Esophagus (tissue), 2 donors: ENCODE data around the gene ANKRD29. TPM values are rescaled to one million over a fixed set of nuclear protein-coding genes. Genes with fewer than 3 reads are reported as not detected.

Experiments used
- H3K27ac ChIP-seq, 2 donors: one replicate each; pipeline ENCODE4 v1.5.1; 2013; ENCODE audit warnings: low read depth in 2 of 2, mild to moderate bottlenecking in 2 of 2, inconsistent platforms in 1 of 2, low read length in 1 of 2, moderate library complexity in 1 of 2
- H3K27me3 ChIP-seq, 2 donors: one replicate each; pipeline ENCODE4 v1.6.1; 2013; ENCODE audit warnings: low read length in 2 of 2, control low read depth in 1 of 2, mild to moderate bottlenecking in 1 of 2; ENCODE audit not compliant: insufficient read depth in 2 of 2, control insufficient read depth in 1 of 2
- H3K36me3 ChIP-seq, 2 donors: one replicate each; pipeline ENCODE4 v1.6.1; 2013; ENCODE audit warnings: low read length in 1 of 2; ENCODE audit not compliant: control insufficient read depth in 2 of 2, insufficient read depth in 2 of 2
- H3K4me1 ChIP-seq, 2 donors: one replicate each; pipeline ENCODE4 v1.6.1; 2013; ENCODE audit warnings: low read length in 1 of 2; ENCODE audit not compliant: control insufficient read depth in 2 of 2, insufficient read depth in 2 of 2
- H3K4me3 ChIP-seq, 2 donors: one replicate each; pipeline ENCODE4 v1.5.1; 2013; ENCODE audit warnings: low read length in 2 of 2, mild to moderate bottlenecking in 2 of 2, low read depth in 1 of 2, moderate library complexity in 1 of 2
- H3K9me3 ChIP-seq, 2 donors: one replicate each; pipeline ENCODE4 v1.6.1; 2013; ENCODE audit warnings: mild to moderate bottlenecking in 2 of 2, low read depth in 1 of 2, low read length in 1 of 2, moderate library complexity in 1 of 2; ENCODE audit not compliant: control insufficient read depth in 2 of 2, insufficient read depth in 1 of 2
- WGBS, 2 donors: extraction: QIAGEN DNeasy Blood & Tissue Kit; methylation state at CpG; one replicate each; pipeline ENCODE4 v1.1.7; 2013; 5-methylcytosine and 5-hydroxymethylcytosine counted together
- polyA plus RNA-seq, 2 donors: library from polyadenylated mRNA; stranded (reverse); fragments of 200-250 nt; gene quantifications; one replicate each; pipeline ENCODE4 v1.2.3, GENCODE V29; 2013
- donor health status: healthy with polysubstance abuse.
- donor health status: Bipolar disorder and iron deficiency.

Gene ANKRD29
- polyA plus RNA-seq, 2 donors = 7.2 to 14.8 TPM

- H3K27ac ChIP-seq = no peak overlapping the region
- WGBS, 2 donors = 39% methylated on average over 3 of the region's 3 CpGs
Measured at GRCh38 chr18:23627321-23627720, 35.4 kb downstream of the ANKRD29 start.

DNA sequence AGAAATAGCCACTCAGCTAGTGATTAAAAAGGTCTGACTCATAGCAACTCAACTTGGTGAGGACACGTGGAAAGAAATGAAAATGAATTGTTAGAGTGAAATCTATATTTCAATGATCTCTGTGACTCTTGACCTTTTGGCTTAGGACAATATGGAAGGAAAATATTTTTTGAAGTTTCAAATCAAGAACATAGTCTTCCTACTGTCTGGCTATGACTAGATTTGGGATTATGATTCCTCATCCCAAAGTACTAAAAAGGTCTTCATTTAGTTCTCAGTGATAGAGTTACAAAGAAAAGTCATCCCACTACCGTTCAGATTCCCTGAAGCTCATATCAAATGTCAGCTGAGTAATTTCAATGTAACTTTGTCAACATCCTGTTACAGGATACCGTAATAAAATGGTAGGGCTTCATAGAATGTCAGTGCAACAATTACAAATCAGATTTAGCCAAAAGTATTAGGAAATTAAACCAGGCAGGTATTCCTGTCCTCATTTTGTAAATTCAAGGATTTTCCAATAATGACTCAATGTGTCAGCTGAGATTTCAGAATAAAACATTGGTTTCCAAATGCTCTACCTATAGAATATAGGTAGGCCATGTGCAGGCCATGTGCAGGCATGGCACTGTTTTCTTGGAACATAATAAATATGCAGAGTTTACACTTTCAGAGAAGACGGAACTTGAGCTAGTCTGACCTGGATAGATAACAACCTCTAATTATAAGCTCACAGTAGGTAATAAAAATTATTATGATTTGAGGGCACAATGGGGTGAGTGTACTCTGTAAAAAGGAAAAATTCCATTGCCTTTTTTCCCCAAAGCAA is 36.0 kb downstream of the ANKRD29 start:
- H3K36me3 ChIP-seq = no peaks in the 10 kb centered on the region
- H3K9me3 ChIP-seq = no peaks in the 10 kb centered on the region
- no peaks in the 10 kb centered on the region for H3K4me1 ChIP-seq
- H3K27me3 ChIP-seq = no peaks in the 10 kb centered on the region
- no peak overlapping the region for H3K27ac ChIP-seq
- H3K4me3 ChIP-seq = no peak overlapping the region
- WGBS, 2 donors = 53 to 54% methylated on average over 4 of the region's 4 CpGs

More at GRCh38 chr18:23627321-23627720, 35.4 kb downstream of the ANKRD29 start:
- Histone ChIP-seq H3K9me3 (no peaks in the 10 kb centered on the region), H3K4me1 (no peaks in the 10 kb centered on the region), H3K36me3 (no peaks in the 10 kb centered on the region), H3K27me3 (no peaks in the 10 kb centered on the region), H3K4me3 (no peak overlapping the region)

DNA sequence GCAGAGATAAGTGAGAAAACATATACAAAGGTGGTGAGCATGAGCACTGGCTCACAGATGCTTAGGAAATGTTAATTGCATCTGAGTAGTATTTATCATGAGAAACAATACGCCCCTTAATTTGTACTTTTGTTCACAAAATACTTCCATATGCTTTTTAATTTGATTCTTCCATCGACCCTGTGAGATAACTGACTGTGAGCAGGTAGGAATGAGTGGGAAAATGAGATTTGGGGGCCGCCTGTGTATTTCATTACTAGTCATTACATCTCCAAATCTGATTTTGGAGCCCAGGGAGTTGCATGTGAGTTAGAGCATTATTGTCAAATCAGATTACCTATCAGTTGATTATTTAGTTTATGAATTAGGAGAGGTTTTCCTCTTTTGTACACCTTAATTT is 39.7 kb downstream of the ANKRD29 start:
- Histone ChIP-seq H3K27ac (no peak overlapping the region), H3K4me1 (peaks cover 3 to 5% of the 10 kb centered on the region in 2 donors), H3K36me3 (no peaks in the 10 kb centered on the region), H3K4me3 (no peak overlapping the region), H3K9me3 (no peaks in the 10 kb centered on the region), H3K27me3 (no peaks in the 10 kb centered on the region)
- WGBS, 2 donors = 89 to 91% methylated on average over 3 of the region's 3 CpGs

GRCh38 chr18:23619388-23619881 is 43.3 kb downstream of the ANKRD29 start:
- H3K27me3 ChIP-seq = no peaks in the 10 kb centered on the region
- WGBS, 2 donors = 2 to 3% methylated on average over 37 to 41 of the region's 41 CpGs
- H3K36me3 ChIP-seq = no peaks in the 10 kb centered on the region
- peaks cover 3 to 5% of the 10 kb centered on the region in 2 donors for H3K4me1 ChIP-seq
- peak overlapping the region in 1 of 2 donors; percentile 59 for H3K27ac ChIP-seq
- H3K4me3 ChIP-seq = peak overlapping the region; percentile 40 to 49
- H3K9me3 ChIP-seq = no peaks in the 10 kb centered on the region

DNA sequence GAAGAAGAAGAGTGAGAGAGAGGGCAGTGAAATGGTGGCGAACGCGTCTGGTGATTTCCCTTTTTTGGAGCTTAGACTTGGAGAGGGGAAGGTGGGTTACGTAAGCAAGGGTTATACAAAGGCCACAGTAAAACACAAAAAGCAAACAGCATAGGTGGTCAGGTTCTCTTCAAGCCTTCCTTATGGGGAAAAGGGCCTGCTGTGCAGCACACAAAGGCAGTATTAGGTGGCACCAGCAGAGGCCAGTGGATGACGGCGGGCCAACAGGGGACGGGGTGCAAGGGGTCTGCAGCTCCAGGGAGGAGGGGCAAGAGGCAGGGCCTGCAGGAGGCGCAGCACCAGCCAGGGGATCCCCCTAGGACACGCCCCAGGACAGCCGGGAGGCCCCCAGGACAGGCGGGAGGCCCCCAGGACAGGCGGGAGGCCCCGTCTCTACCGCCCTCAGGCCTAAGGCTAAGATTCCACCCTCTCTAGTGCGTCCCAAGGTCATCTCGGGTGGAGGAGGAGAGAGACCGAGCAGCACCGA is 43.8 kb downstream of the ANKRD29 start:
- no peaks in the 10 kb centered on the region for H3K9me3 ChIP-seq
- no peaks in the 10 kb centered on the region for H3K36me3 ChIP-seq
- H3K4me3 ChIP-seq = peak overlapping the region; percentile 40 to 49
- H3K4me1 ChIP-seq = peaks cover 3 to 5% of the 10 kb centered on the region in 2 donors
- no peaks in the 10 kb centered on the region for H3K27me3 ChIP-seq
- peak overlapping the region; percentile 59 to 61 for H3K27ac ChIP-seq
- 35 to 41% methylated on average over 13 to 18 of the region's 18 CpGs for WGBS, 2 donors

DNA sequence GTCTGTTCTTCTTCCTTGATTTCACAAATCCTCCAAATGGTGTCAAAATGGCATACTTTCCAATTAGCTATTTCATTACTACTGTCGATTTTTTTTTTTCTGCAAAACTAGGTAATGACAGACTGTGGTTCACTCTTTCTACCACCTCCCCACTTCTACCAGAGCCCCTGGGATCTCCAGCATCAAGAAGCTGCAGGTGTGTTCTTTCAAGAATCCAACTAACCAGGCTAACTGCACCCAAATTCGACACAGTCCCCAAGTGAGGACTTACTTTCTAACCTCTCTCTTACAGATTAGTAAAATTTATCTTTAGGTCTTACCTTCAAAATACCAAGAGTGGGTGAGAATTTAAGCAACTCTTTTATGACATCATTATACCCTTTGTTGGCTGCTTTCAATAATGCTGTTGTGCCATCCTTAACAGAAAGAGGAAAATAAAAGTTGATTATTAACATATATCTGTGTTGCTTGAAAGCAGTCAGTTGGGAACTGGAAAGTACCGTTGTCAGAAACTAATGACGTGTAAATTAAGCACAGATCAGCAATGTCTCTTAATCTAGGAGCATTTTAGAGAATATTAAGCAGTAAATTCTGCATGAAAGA is 45.2 kb downstream of the ANKRD29 start:
- 71 to 82% methylated on average over 4 of the region's 4 CpGs for WGBS, 2 donors
- Histone ChIP-seq H3K36me3 (no peaks in the 10 kb centered on the region), H3K27me3 (no peaks in the 10 kb centered on the region)

DNA sequence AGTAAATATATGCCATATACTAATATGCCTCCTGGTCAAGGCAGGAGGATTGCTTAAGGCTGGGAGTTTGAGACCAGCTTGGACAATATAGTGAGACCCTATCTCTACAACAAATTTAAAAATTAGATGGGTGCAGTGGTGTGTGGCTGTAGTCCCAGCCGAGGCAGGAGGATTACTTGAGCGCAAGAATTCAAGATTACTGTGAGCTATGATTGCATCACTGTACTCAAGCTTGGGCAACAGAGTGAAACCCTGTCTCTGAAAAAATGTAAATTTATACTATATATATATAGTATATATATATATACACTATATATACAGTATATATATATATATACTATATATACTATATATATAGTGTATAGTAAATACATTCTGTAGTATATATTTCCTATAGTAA is 46.5 kb downstream of the ANKRD29 start:
- peaks cover 3 to 5% of the 10 kb centered on the region in 2 donors for H3K4me1 ChIP-seq
- H3K36me3 ChIP-seq = no peaks in the 10 kb centered on the region
- WGBS, 2 donors = 94 to 98% methylated on average over 2 of the region's 2 CpGs
- no peaks in the 10 kb centered on the region for H3K27me3 ChIP-seq
- H3K9me3 ChIP-seq = no peaks in the 10 kb centered on the region
- no peak overlapping the region for H3K27ac ChIP-seq
- no peak overlapping the region for H3K4me3 ChIP-seq

More for the DNA sequence above, 45.2 kb downstream of the ANKRD29 start:
- H3K4me3 ChIP-seq = no peak overlapping the region
- H3K27ac ChIP-seq = no peak overlapping the region
- no peaks in the 10 kb centered on the region for H3K9me3 ChIP-seq
- H3K4me1 ChIP-seq = peaks cover 3 to 5% of the 10 kb centered on the region in 2 donors

GRCh38 chr18:23614891-23615290 is 47.8 kb downstream of the ANKRD29 start:
- Histone ChIP-seq H3K27ac (no peak overlapping the region), H3K4me3 (no peak overlapping the region), H3K9me3 (no peaks in the 10 kb centered on the region), H3K36me3 (no peaks in the 10 kb centered on the region), H3K4me1 (peaks cover 3 to 5% of the 10 kb centered on the region in 2 donors), H3K27me3 (no peaks in the 10 kb centered on the region)
- WGBS, 2 donors = 80 to 81% methylated on average over 3 of the region's 3 CpGs

- Histone ChIP-seq H3K4me1 (peaks cover 3 to 5% of the 10 kb centered on the region in 2 donors), H3K9me3 (no peaks in the 10 kb centered on the region), H3K27ac (no peak overlapping the region), H3K36me3 (no peaks in the 10 kb centered on the region), H3K4me3 (no peak overlapping the region), H3K27me3 (no peaks in the 10 kb centered on the region)
- 93 to 98% methylated on average over 2 of the region's 2 CpGs for WGBS, 2 donors
Measured at GRCh38 chr18:23614413-23614812, 48.3 kb downstream of the ANKRD29 start.
